ENCODE measurements around the gene ADGRG2. TPM values are rescaled to one million over a fixed set of nuclear protein-coding genes. Genes with fewer than 3 reads are reported as not detected.

Gene ADGRG2
- total and polyA plus RNA-seq, 12 donors = 0.24 to 1.7 (median 0.46) TPM

DNA sequence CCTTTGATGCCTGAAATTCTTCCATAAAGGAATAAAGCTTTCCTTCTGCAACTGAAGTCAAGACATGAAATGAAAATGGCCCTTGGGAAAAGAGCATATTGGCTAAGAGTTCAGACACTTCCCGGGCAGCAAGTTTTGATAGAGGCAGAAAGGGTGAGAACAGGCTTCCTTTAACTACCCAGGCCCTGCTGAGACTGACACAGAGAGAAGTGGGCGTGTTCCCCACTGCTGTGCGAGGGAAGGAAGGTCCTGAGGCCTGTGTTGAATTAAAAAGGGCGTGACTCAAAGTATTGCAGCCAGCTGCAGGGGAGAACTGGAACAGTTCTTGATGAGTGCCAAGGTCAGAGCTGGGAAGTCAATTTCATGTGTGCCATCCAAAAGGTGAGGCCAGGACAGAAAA, 33.9 kb upstream of the ADGRG2 start:
- no peaks in the 10 kb centered on the region for H3K9me3 ChIP-seq (replicated peaks in 1 of 3)
- H3K4me3 ChIP-seq = no peak overlapping the region
- H3K27me3 ChIP-seq = peaks cover 6% of the 10 kb centered on the region
- 43 to 67% (median 57%) methylated on average over 1 to 4 of the region's 4 CpGs for WGBS, 4 donors
- DNase-seq = no peak
- no peak for TF ChIP-seq POLR2A (IDR thresholded peaks at IDR 0.05)
- TF ChIP-seq, protein P1, sequence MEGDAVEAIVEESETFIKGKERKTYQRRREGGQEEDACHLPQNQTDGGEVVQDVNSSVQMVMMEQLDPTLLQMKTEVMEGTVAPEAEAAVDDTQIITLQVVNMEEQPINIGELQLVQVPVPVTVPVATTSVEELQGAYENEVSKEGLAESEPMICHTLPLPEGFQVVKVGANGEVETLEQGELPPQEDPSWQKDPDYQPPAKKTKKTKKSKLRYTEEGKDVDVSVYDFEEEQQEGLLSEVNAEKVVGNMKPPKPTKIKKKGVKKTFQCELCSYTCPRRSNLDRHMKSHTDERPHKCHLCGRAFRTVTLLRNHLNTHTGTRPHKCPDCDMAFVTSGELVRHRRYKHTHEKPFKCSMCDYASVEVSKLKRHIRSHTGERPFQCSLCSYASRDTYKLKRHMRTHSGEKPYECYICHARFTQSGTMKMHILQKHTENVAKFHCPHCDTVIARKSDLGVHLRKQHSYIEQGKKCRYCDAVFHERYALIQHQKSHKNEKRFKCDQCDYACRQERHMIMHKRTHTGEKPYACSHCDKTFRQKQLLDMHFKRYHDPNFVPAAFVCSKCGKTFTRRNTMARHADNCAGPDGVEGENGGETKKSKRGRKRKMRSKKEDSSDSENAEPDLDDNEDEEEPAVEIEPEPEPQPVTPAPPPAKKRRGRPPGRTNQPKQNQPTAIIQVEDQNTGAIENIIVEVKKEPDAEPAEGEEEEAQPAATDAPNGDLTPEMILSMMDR (IDR thresholded peaks at IDR 0.05) = no peak
- no peaks in the 10 kb centered on the region for H3K36me3 ChIP-seq (replicated peaks in 1 of 2)
- no peak overlapping the region for H3K27ac ChIP-seq
- intact Hi-C loops (cut with DNase I) = no loop called here
- no peaks in the 10 kb centered on the region for H3K4me1 ChIP-seq (replicated peaks in 1 of 2)

DNA sequence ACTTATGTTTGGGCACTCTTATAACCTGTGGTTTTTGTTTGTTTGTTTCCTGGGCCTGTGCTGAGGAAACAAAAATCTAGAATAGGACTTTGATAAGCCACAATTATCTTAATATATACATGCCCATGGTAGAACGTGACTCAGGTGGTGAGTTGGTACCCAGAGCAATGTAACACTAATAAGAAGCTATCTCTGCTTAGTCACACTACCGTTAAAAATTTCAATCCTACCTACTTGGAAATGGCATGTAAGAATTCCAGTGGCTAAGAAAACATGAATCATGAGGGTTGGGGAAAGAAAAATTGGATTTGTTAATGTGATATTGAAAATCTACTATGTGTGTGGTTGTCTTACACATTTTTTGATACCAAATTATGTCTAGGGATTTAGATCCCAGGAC, 30.5 kb upstream of the ADGRG2 start:
- no peak for DNase-seq
- WGBS, 4 donors = 69 to 72% (median 70%) methylated on average over 2 of the region's 2 CpGs
- TF ChIP-seq POLR2A (IDR thresholded peaks at IDR 0.05) = no peak
- TF ChIP-seq, protein P1 (IDR thresholded peaks at IDR 0.05) = no peak
- Histone ChIP-seq H3K27me3 (peaks cover 6% of the 10 kb centered on the region), H3K27ac (no peak overlapping the region), H3K4me3 (no peak overlapping the region), H3K36me3 (replicated peaks in 1 of 2) (no peaks in the 10 kb centered on the region), H3K9me3 (replicated peaks in 1 of 3) (no peaks in the 10 kb centered on the region), H3K4me1 (replicated peaks in 1 of 2) (no peaks in the 10 kb centered on the region)
- intact Hi-C loops (cut with DNase I) = no loop called here

DNA sequence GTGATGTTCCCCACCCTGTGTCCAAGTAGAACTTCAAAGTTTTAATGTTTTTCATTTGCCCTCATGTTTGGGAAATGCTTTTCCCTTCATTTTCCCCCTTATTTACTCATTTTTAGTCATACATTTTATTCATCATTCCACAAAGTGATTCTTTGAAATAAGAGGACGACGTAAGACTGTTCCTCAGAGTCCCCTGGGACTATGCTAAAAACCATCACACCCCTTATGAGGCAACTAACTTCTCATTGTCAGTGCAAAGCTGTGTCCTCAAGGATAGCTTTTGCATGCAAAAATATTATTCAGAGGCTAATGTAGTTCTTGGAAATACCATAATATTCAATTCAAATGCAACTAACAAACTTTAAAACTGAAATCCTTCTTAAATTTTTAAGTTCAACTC, 14.8 kb upstream of the ADGRG2 start:
- peaks cover 6% of the 10 kb centered on the region for H3K27me3 ChIP-seq
- H3K4me3 ChIP-seq = no peak overlapping the region
- H3K27ac ChIP-seq = no peak overlapping the region
- WGBS, 4 donors = 61 to 69% (median 62%) methylated on average over 2 of the region's 2 CpGs
- no peaks in the 10 kb centered on the region for H3K36me3 ChIP-seq (replicated peaks in 1 of 2)
- intact Hi-C loops (cut with DNase I) = no loop called here
- H3K4me1 ChIP-seq (replicated peaks in 1 of 2) = no peaks in the 10 kb centered on the region
- DNase-seq = no peak
- TF ChIP-seq, protein P1 (IDR thresholded peaks at IDR 0.05) = no peak
- no peak for TF ChIP-seq POLR2A (IDR thresholded peaks at IDR 0.05)
- H3K9me3 ChIP-seq (replicated peaks in 1 of 3) = no peaks in the 10 kb centered on the region

DNA sequence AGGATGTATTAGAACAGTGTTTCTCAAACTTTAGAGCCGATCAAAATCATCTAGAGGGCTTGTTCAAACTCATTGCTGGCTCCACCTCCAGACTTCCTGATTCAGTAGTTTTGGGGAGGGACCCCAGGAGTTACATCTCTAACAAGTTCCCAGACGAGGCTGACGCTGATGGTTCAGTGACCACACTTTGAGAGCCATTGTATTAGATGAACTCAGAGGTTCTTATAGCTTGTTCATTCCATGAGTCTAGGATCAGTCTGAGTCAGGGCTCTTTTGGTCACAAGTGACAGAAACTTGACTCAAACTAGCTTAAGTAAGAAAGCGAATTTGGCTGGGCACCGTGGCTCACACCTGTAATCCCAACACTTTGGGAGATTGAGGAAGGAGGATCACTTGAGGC, 11.5 kb upstream of the ADGRG2 start:
- Histone ChIP-seq H3K27me3 (no peaks in the 10 kb centered on the region), H3K9me3 (replicated peaks in 1 of 3) (no peaks in the 10 kb centered on the region), H3K36me3 (replicated peaks in 1 of 2) (no peaks in the 10 kb centered on the region), H3K27ac (no peak overlapping the region), H3K4me3 (no peak overlapping the region), H3K4me1 (replicated peaks in 1 of 2) (no peaks in the 10 kb centered on the region)
- TF ChIP-seq POLR2A (IDR thresholded peaks at IDR 0.05) = no peak
- TF ChIP-seq, protein P1 (IDR thresholded peaks at IDR 0.05) = no peak
- DNase-seq = no peak
- WGBS, 4 donors = 74 to 100% (median 82%) methylated on average over 1 to 5 of the region's 5 CpGs
- intact Hi-C loops (cut with DNase I) = no loop called here

Data from adrenal gland (tissue), 12 donors.